Ectodermal cell (in vitro differentiated cells): Measurements from ENCODE around the gene NDRG3.
A peak's percentile ranks its signal among the peaks of the same experiment; 100 is the strongest.

Experiments used
- H3K27ac ChIP-seq: 2 replicates; pipeline ENCODE4 v1.7.0; 2013; ENCODE audit warnings: mild to moderate bottlenecking, low read depth, low read length; ENCODE audit not compliant: insufficient read depth, poor library complexity, severe bottlenecking
- H3K27me3 ChIP-seq: 2 replicates; pipeline ENCODE4 v1.7.0; 2013; ENCODE audit warnings: mild to moderate bottlenecking, low read length; ENCODE audit not compliant: insufficient read depth, control insufficient read depth, poor library complexity, severe bottlenecking
- H3K36me3 ChIP-seq: one replicate; pipeline ENCODE4 v1.7.0; 2013; ENCODE audit warnings: low read length; ENCODE audit not compliant: control insufficient read depth, insufficient read depth
- H3K4me1 ChIP-seq: one replicate; pipeline ENCODE4 v1.7.0; 2013; ENCODE audit warnings: low read length; ENCODE audit not compliant: control insufficient read depth, insufficient read depth
- H3K4me3 ChIP-seq: 2 replicates; pipeline ENCODE4 v1.7.0; 2013; ENCODE audit warnings: low read depth, low read length, control low read depth; ENCODE audit not compliant: insufficient read depth
- H3K9me3 ChIP-seq: 2 replicates; pipeline ENCODE4 v1.7.0; 2013; ENCODE audit warnings: mild to moderate bottlenecking, low read length, moderate library complexity; ENCODE audit not compliant: control insufficient read depth
- WGBS, 2 experiments: methylation state at CpG; one replicate each; pipeline ENCODE4 v1.1.7; 2013; ENCODE audit warnings: missing lambda C conversion rate in 2 of 2; 5-methylcytosine and 5-hydroxymethylcytosine counted together

Gene NDRG3

DNA sequence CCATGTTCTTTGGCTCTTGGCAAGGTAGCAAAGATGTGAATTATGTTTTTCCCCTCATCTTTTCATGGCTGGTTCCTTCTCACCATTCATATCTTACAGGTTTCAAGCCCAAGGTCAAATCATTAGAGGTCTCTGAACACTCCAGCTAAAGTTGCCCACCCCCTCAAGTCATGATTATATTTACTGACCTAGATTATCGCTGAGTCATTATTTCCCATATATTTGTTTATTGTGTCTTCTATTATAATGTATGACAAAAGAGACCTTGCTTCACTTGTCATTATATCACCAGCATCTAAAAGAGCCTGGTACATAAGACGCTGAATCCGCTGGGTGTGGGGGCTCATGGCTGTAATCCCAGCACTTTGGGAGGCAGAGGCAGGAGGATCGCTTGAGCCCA is 15.2 kb upstream of the NDRG3 start:
- Histone ChIP-seq H3K4me1 (no peaks in the 10 kb centered on the region), H3K9me3 (no peaks in the 10 kb centered on the region), H3K27me3 (no peaks in the 10 kb centered on the region), H3K36me3 (peaks cover 18% of the 10 kb centered on the region), H3K4me3 (no peak overlapping the region), H3K27ac (no peak overlapping the region)
- 94% methylated on average over 3 of the region's 4 CpGs for WGBS, 2 experiments

DNA sequence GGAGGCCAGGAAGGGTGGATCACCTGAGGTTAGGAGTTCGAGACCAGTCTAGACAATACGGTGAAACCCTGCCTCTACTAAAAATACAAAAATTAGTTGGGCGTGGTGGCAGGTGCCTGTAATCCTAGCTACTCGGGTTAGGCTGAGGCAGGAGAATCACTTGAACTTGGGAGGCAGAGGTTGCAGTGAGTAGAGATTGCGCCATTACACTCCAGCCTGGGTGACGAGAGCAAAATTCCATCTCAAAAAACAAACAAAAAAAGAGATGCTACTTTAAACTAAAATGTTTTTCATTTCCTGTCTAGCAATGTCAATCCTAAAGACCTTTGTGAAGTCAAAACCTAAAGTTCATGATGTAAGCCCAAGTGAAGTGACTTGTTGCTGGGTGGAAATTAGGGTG is 14.8 kb upstream of the NDRG3 start:
- Histone ChIP-seq H3K27me3 (no peaks in the 10 kb centered on the region), H3K4me1 (no peaks in the 10 kb centered on the region), H3K27ac (no peak overlapping the region), H3K4me3 (no peak overlapping the region), H3K9me3 (no peaks in the 10 kb centered on the region), H3K36me3 (peaks cover 18% of the 10 kb centered on the region)
- WGBS, 2 experiments = 87 to 95% methylated on average over 6 of the region's 6 CpGs

DNA sequence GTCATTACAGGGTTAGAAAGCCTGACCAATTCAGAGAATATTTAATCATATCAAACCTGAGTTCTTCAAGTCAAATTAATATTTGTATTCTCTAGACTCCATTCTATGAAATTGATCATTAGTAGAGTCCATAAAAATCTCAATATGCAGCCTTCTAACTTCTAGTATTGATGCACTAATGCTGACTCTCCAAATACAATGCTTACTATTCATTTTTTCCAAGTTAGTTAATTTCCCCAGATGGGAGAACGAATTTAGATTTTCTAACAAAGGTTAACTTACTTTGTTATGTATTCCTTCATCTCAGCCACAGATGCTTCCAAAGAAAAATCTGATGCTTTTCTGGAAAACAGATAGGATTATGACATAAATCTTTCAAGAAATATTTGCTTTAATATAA is 12.4 kb upstream of the NDRG3 start:
- 100% methylated on average over 1 of the region's 1 CpG for WGBS, 2 experiments
- no peaks in the 10 kb centered on the region for H3K27me3 ChIP-seq
- H3K4me1 ChIP-seq = no peaks in the 10 kb centered on the region
- peaks cover 21% of the 10 kb centered on the region for H3K36me3 ChIP-seq
- no peaks in the 10 kb centered on the region for H3K9me3 ChIP-seq
- no peak overlapping the region for H3K27ac ChIP-seq
- no peak overlapping the region for H3K4me3 ChIP-seq

DNA sequence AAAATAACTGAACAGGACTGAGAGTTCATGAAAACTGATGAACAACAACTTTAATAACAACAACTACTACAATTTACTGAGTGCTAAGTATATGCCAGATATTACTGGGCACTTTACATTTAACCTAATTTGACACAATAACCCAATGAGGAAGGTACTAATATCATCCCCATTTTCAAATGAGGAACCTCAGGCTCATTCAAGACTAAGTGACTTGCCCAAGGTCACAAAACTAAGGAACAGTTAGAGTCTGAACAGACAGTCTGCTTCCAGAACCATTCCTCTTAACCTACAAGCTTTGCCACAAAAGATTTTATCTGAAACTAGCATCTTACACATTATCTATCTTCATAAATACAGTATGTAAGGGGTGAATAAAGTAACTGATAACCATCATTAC is 10.6 kb upstream of the NDRG3 start:
- H3K9me3 ChIP-seq = no peaks in the 10 kb centered on the region
- H3K27me3 ChIP-seq = no peaks in the 10 kb centered on the region
- H3K27ac ChIP-seq = no peak overlapping the region
- no peaks in the 10 kb centered on the region for H3K4me1 ChIP-seq
- H3K4me3 ChIP-seq = no peak overlapping the region
- peaks cover 38% of the 10 kb centered on the region for H3K36me3 ChIP-seq

GRCh38 chr20:36754656-36755222 is 8.8 kb upstream of the NDRG3 start:
- Histone ChIP-seq H3K36me3 (peaks cover 40% of the 10 kb centered on the region), H3K4me3 (no peak overlapping the region), H3K27me3 (no peaks in the 10 kb centered on the region), H3K4me1 (no peaks in the 10 kb centered on the region), H3K9me3 (no peaks in the 10 kb centered on the region), H3K27ac (no peak overlapping the region)
- WGBS, 2 experiments = 38 to 55% methylated on average over 2 of the region's 2 CpGs

- Histone ChIP-seq H3K27me3 (no peaks in the 10 kb centered on the region), H3K4me1 (no peaks in the 10 kb centered on the region), H3K9me3 (no peaks in the 10 kb centered on the region), H3K36me3 (peaks cover 35% of the 10 kb centered on the region), H3K4me3 (no peak overlapping the region), H3K27ac (no peak overlapping the region)
- 97 to 98% methylated on average over 5 of the region's 5 CpGs for WGBS, 2 experiments
Observed at GRCh38 chr20:36752582-36752981, 6.7 kb upstream of the NDRG3 start.

DNA sequence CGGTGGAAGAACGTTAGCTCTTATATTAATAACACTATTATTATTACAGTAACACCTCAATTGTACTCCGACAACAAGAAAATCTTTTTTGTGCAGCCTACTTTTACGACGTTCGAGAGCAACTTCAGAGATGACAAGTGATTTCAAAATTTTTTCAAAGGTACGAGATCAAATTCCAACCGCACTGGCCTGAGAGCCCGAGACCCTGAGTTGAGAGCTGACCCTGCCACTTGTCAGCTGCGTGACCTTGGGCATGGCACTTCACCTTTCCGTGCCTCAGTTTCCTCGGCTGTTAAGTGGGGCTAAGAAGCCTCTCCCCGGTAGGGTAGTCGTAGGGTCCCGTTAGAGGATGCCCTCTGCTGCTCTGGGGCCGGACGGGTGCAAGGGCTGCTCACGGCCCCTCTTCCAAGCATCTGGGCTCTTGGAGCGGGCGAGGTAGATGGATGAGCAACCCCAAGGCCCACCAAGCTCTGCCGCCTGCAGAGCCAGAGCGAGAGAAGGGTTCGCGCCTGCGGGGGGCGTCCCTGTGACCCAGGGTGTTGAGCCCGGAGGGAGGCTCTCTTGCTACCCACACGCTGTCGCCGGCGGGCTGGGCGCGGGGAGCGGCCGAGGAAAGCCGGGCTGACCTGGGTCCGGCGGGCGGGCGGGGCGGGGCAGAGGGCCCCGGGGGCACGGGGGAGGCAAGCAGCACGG is 510 bp downstream of the NDRG3 start:
- WGBS, 2 experiments = 5 to 6% methylated on average over 43 to 44 of the region's 44 CpGs
- Histone ChIP-seq H3K36me3 (no peaks in the 10 kb centered on the region), H3K27me3 (peaks cover 9% of the 10 kb centered on the region), H3K4me3 (peak overlapping the region; percentile 74), H3K4me1 (no peaks in the 10 kb centered on the region), H3K9me3 (no peaks in the 10 kb centered on the region), H3K27ac (no peak overlapping the region)

DNA sequence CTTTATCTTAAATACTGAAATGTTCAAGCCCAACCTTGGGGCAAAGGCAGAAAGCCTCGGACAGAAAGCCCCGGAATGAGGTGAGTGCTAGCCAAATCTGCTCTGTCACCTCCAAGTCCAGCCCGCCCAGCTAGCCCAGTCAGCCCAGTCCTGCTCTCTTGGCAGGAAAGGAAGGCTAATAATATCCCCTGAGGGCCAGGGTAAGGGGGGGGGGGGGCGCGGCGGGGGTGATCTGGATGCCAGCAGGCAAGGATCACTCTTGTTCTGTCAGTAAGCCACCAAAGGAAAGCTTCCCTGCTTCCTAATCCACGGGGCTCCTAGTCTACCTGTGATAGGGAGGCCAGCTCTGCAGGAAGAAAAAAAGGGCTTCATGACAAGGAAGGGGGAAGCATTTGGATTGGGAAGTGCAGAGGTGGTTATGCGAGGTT is 1.1 kb downstream of the NDRG3 start:
- H3K4me1 ChIP-seq = no peaks in the 10 kb centered on the region
- 19 to 32% methylated on average over 5 to 8 of the region's 8 CpGs for WGBS, 2 experiments
- peak overlapping the region; percentile 74 for H3K4me3 ChIP-seq
- H3K36me3 ChIP-seq = no peaks in the 10 kb centered on the region
- peaks cover 9% of the 10 kb centered on the region for H3K27me3 ChIP-seq
- H3K27ac ChIP-seq = no peak overlapping the region
- no peaks in the 10 kb centered on the region for H3K9me3 ChIP-seq

DNA sequence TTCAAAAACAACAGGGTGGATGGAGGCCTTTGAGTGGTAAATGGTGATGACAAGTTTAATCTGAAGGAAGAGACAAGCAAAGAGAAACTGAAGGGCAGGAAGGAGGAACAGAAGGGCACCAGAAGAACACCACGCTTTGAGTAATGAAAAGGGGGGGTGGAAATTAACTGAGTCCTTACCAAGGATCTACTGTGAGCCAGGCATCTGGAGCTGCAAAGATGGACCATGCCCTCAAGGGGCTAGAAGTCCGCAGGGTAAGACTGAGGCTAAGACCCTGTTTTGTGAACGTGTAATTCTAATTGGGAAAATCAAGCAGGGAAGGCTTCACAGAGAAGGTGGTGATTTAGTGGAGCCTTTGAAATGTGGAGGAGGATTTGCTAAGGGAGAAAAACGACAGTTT is 1.6 kb downstream of the NDRG3 start:
- Histone ChIP-seq H3K27ac (no peak overlapping the region), H3K27me3 (peaks cover 9% of the 10 kb centered on the region), H3K4me1 (no peaks in the 10 kb centered on the region), H3K9me3 (no peaks in the 10 kb centered on the region), H3K4me3 (no peak overlapping the region), H3K36me3 (no peaks in the 10 kb centered on the region)
- WGBS, 2 experiments = 74 to 86% methylated on average over 3 to 4 of the region's 4 CpGs

GRCh38 chr20:36742558-36742957 is 3.3 kb downstream of the NDRG3 start:
- WGBS, 2 experiments = 91% methylated on average over 1 of the region's 2 CpGs; no CpG with 5 or more reads in 1 of the 2 experiments
- Histone ChIP-seq H3K9me3 (no peaks in the 10 kb centered on the region), H3K4me1 (no peaks in the 10 kb centered on the region), H3K36me3 (no peaks in the 10 kb centered on the region), H3K4me3 (no peak overlapping the region), H3K27me3 (peaks cover 9% of the 10 kb centered on the region), H3K27ac (no peak overlapping the region)
